GM12878 (cell line): ENCODE results near the gene FAM177B. TPM values are rescaled to one million over a fixed set of nuclear protein-coding genes. Genes with fewer than 3 reads are reported as not detected.
"Not testable (repeated sequence)": the region's sequence is repeated elsewhere in the genome, so short reads cannot be mapped to it uniquely, and the experiment has no call there.

Experiments
- ATAC-seq: fragments of 200-7000 bp; cut with Tn5 transposase; 3 replicates; pipeline ENCODE4 v1.9.1; 2020; ENCODE audit warnings: mild to moderate bottlenecking, moderate library complexity
- BruUV-seq: library from RNA; stranded (reverse); fragments of 400-500 nt; replicated peaks from 2 replicates; lab custom pipeline; 2021; lab: Mats Ljungman, UMichigan
- CTCF ChIA-PET: fragments of 300-600 bp; sonication (Branson Sonifier 250); formaldehyde crosslinking; extraction: SDS; loops from one replicate; lab custom pipeline; 2021; ENCODE audit warnings: inconsistent platforms; lab: Yijun Ruan, JAX
- POLR2A ChIA-PET: fragments of 350-600 bp; formaldehyde crosslinking; extraction: SDS; loops from one replicate; lab custom pipeline; 2021; ENCODE audit warnings: inconsistent platforms; lab: Charles Lee
- RAD21 ChIA-PET: fragments of 300-600 bp; sonication (Branson Sonifier 250); formaldehyde crosslinking; loops from one replicate; lab custom pipeline; 2023; ENCODE audit warnings: antibody characterized with exemption; ENCODE audit not compliant: unreplicated experiment; lab: Charles Lee
- SMC1A ChIA-PET: fragments of 300-600 bp; sonication (Branson Sonifier 250); formaldehyde crosslinking; loops from one replicate; lab custom pipeline; 2023; ENCODE audit not compliant: unreplicated experiment, uncharacterized antibody; lab: Charles Lee
- DNase-seq: peaks from one replicate; pipeline ENCODE4 v3.0.0-alpha.2; 2011; ENCODE audit warnings: low read depth, low spot score
- FAIRE-seq: peaks from 3 replicates; lab custom pipeline; 2011; peaks lifted over from hg19 to GRCh38; lab: Jason Lieb, UNC
- H2AFZ ChIP-seq: 2 replicates; pipeline ENCODE4 v1.6.0; 2011; ENCODE audit warnings: low read depth, low read length, control low read depth; ENCODE audit not compliant: control insufficient read depth
- H3K27ac ChIP-seq: 2 replicates; pipeline ENCODE4 v1.5.1; 2011; ENCODE audit warnings: control low read depth; ENCODE audit not compliant: control insufficient read depth, insufficient read depth
- H3K27me3 ChIP-seq, 2 experiments: replicated peaks in 1 of 2; 2 replicates each; pipeline versions ENCODE4 v1.6.0 to v1.6.1; 2011; ENCODE audit warnings: low read length in 1 of 2; ENCODE audit not compliant: control insufficient read depth in 2 of 2, insufficient read depth in 2 of 2
- H3K36me3 ChIP-seq, 2 experiments: 2 replicates each; pipeline ENCODE4 v1.5.1; 2011; ENCODE audit warnings: low read length in 1 of 2; ENCODE audit not compliant: control insufficient read depth in 2 of 2, insufficient read depth in 2 of 2
- H3K4me1 ChIP-seq: 2 replicates; pipeline ENCODE4 v1.6.1; 2011; ENCODE audit warnings: mild to moderate bottlenecking, low read length, moderate library complexity, mixed read lengths; ENCODE audit not compliant: control insufficient read depth, insufficient read depth
- H3K4me2 ChIP-seq: 2 replicates; pipeline ENCODE4 v1.6.0; 2011; ENCODE audit warnings: control low read depth; ENCODE audit not compliant: control insufficient read depth, insufficient read depth
- H3K4me3 ChIP-seq: fragments of 200-600 bp; sonication (generic); 2 replicates; pipeline ENCODE4 v1.5.1; 2016
- H3K79me2 ChIP-seq: 2 replicates; pipeline ENCODE4 v1.6.0; 2011; ENCODE audit warnings: low read length; ENCODE audit not compliant: control insufficient read depth, insufficient read depth
- H3K9ac ChIP-seq: 2 replicates; pipeline ENCODE4 v1.8.0; 2011; ENCODE audit warnings: low read length, control low read depth, mixed read lengths; ENCODE audit not compliant: control insufficient read depth, insufficient read depth
- H3K9me3 ChIP-seq: replicated peaks from 3 replicates; pipeline ENCODE4 v1.5.1; 2011; ENCODE audit warnings: mild to moderate bottlenecking, low read length; ENCODE audit not compliant: control insufficient read depth, insufficient read depth
- H4K20me1 ChIP-seq: 2 replicates; pipeline ENCODE4 v1.6.0; 2011; ENCODE audit not compliant: control insufficient read depth, insufficient read depth
- BRCA1 ChIP-seq: IDR thresholded peaks from 2 replicates; pipeline ENCODE4 v1.6.1; 2011; ENCODE audit warnings: low read depth, low read length, improper control_type of control experiment
- CBFB ChIP-seq: IDR thresholded peaks from 2 replicates; pipeline ENCODE4 v1.6.1; 2016; ENCODE audit warnings: antibody characterized with exemption, low read depth
- CREM ChIP-seq: IDR thresholded peaks from 2 replicates; pipeline ENCODE4 v1.6.1; 2014; ENCODE audit warnings: antibody characterized with exemption, low read depth
- IKZF1 ChIP-seq: fragments of 450-650 bp; conservative IDR thresholded peaks from 2 replicates; pipeline ENCODE4 v1.6.1; 2017; ENCODE audit warnings: antibody characterized with exemption, mild to moderate bottlenecking
- MTA2 ChIP-seq: fragments of 450-650 bp; IDR thresholded peaks from 2 replicates; pipeline ENCODE4 v1.6.1; 2016; ENCODE audit warnings: low read depth, mild to moderate bottlenecking, moderate library complexity
- RAD51 ChIP-seq: fragments of 450-650 bp; IDR thresholded peaks from 2 replicates; pipeline ENCODE4 v1.6.1; 2016; ENCODE audit warnings: moderate library complexity, mild to moderate bottlenecking, inconsistent platforms
- WGBS: methylation state at CpG from one replicate; pipeline ENCODE4 v1.1.6; 2016; ENCODE audit warnings: low lambda C conversion rate; ENCODE audit not compliant: insufficient replicate concordance, insufficient coverage; ENCODE audit errors: missing lambda C conversion rate; 5-methylcytosine and 5-hydroxymethylcytosine counted together
- in situ Hi-C: fragments of 300-500 bp; cut with MboI; formaldehyde crosslinking; loops from 9 replicates; pipeline ENCODE4 v1.14.3; 2018; ENCODE audit warnings: mixed read lengths
- intact Hi-C: fragments of 100-400 bp; cut with micrococcal nuclease; formaldehyde crosslinking; loops from one replicate; pipeline ENCODE4 v1.14.2; 2022; ENCODE audit not compliant: unreplicated experiment
- polyA plus RNA-seq, 11 experiments: library from polyadenylated mRNA; depleted of rRNA in 4 of 11; unstranded in 6 of 11; stranded (reverse) in 5 of 11; fragments of >200 nt; fragmentation: Nextera tagmentation in 4 of 11; fragmentation: Illumina TruSeq in 1 of 11; extraction: Ambion mirVana in 4 of 11; extraction: Trizol in 1 of 11; gene quantifications; 1 replicate in 1 of 11; 2 replicates in 10 of 11; pipeline versions ENCODE4 v1.2.1 to v1.2.3, GENCODE V29; 2011 to 2016; ENCODE audit warnings: inconsistent platforms in 2 of 11, missing spikeins in 2 of 11, low read depth in 1 of 11
- total RNA-seq, 4 experiments: library from RNA; depleted of rRNA in 3 of 4; stranded (reverse); fragments of >200 nt in 3 of 4; fragmentation: Illumina TruSeq in 1 of 4; extraction: Trizol in 1 of 4; gene quantifications; 2 replicates each; pipeline versions ENCODE4 v1.2.1 to v1.2.3, GENCODE V29; 2013 to 2021
- TF ChIP-seq, protein P1 (sequence below): fragments of 450-650 bp; formaldehyde crosslinking; IDR thresholded peaks from 2 replicates; pipeline ENCODE4 v1.5.0; 2022; ENCODE audit warnings: mild to moderate bottlenecking, missing genetic modification characterization
- TF ChIP-seq, protein P2 (sequence below): IDR thresholded peaks from 2 replicates; pipeline ENCODE4 v1.6.1; 2012; ENCODE audit warnings: low read depth, low read length, improper control_type of control experiment

FAM177B gene
- total and polyA plus RNA-seq, 10 of the 15 experiments (the other 5 are each of a cell fraction or from before 2014, with no cell fraction given), result 0.06 TPM; not detected in 9

DNA sequence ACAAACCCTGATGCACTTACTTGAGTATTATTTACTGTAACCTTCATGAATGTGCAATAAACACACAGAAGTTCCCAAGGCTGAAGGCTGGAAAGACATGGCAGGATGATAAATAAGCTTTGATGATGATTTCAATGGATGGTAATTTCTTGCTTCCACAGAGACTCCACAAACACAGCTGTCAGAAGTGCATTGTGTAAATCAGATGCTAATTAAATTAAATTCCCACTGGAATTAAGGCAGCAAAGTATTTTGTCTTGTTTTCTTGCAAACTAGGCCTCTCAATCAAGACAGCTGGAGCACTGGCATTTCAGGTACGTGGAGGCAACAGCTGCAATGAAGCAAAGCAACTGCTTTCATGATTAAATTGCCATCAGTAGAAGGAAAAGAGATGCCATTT, 24.1 kb downstream of the FAM177B start (continued):
- TF ChIP-seq, protein P1, sequence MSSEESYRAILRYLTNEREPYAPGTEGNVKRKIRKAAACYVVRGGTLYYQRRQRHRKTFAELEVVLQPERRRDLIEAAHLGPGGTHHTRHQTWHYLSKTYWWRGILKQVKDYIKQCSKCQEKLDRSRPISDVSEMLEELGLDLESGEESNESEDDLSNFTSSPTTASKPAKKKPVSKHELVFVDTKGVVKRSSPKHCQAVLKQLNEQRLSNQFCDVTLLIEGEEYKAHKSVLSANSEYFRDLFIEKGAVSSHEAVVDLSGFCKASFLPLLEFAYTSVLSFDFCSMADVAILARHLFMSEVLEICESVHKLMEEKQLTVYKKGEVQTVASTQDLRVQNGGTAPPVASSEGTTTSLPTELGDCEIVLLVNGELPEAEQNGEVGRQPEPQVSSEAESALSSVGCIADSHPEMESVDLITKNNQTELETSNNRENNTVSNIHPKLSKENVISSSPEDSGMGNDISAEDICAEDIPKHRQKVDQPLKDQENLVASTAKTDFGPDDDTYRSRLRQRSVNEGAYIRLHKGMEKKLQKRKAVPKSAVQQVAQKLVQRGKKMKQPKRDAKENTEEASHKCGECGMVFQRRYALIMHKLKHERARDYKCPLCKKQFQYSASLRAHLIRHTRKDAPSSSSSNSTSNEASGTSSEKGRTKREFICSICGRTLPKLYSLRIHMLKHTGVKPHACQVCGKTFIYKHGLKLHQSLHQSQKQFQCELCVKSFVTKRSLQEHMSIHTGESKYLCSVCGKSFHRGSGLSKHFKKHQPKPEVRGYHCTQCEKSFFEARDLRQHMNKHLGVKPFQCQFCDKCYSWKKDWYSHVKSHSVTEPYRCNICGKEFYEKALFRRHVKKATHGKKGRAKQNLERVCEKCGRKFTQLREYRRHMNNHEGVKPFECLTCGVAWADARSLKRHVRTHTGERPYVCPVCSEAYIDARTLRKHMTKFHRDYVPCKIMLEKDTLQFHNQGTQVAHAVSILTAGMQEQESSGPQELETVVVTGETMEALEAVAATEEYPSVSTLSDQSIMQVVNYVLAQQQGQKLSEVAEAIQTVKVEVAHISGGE, result no peak
- no peak for TF ChIP-seq IKZF1
- TF ChIP-seq BRCA1, result no peak
- TF ChIP-seq RAD51, result no peak
- no peak for TF ChIP-seq CBFB
- TF ChIP-seq MTA2, result no peak
- TF ChIP-seq, protein P2, sequence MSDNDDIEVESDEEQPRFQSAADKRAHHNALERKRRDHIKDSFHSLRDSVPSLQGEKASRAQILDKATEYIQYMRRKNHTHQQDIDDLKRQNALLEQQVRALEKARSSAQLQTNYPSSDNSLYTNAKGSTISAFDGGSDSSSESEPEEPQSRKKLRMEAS, result no peak
- no peak for TF ChIP-seq CREM
- TF ChIP-seq, all 136 proteins: peak for 0

DNA sequence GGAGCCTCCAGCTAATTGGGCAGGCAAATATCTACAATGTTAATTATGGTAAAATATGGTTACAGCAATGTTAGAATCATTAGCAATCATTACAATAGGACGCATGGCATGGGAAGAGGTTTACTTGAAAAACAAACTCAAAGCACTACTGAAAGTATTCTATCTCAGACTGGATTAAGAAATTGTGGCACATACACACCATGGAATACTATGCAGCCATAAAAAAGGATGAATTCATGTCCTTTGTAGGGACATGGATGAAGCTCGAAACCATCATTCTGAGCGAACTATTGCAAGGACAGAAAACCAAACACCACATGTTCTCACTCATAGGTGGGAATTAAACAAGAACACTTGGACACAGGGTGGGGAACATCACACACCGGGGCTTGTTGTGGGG, 25.2 kb downstream of the FAM177B start:
- H3K4me2 ChIP-seq, H3K9me3 ChIP-seq, BruUV-seq, H4K20me1 ChIP-seq, DNase-seq, intact Hi-C loops, H3K27ac ChIP-seq, H2AFZ ChIP-seq, H3K4me3 ChIP-seq, in situ Hi-C loops, H3K4me1 ChIP-seq, H3K9ac ChIP-seq, H3K27me3 ChIP-seq, RAD21 ChIA-PET, SMC1A ChIA-PET, H3K79me2 ChIP-seq, FAIRE-seq, H3K36me3 ChIP-seq, ATAC-seq: not testable (repeated sequence)
- ChIA-PET CTCF (interaction anchor here (0.8 to 1.3 kb wide), 2 partner anchors 128 to 328 kb away, joined by 3 read pairs; no protein-coding TSS in a partner anchor), POLR2A (interaction anchor here (0.5 kb wide), 1 partner anchor 1481 kb away, joined by 4 read pairs; no protein-coding TSS in a partner anchor)
- WGBS, result 47% methylated on average over 2 of the region's 4 CpGs
